Heart right ventricle (tissue), 16 donors: ENCODE results near the gene INPP4B. TPM values are rescaled to one million over a fixed set of nuclear protein-coding genes. Genes with fewer than 3 reads are reported as not detected.
A peak's percentile ranks its signal among the peaks of the same experiment; 100 is the strongest.

Experiments used
- ATAC-seq, 8 donors: fragments of 200-7000 bp; cut with Tn5 transposase; one replicate each; pipeline ENCODE4 v1.9.1; 2020; ENCODE audit warnings: mild to moderate bottlenecking in 8 of 8, moderate library complexity in 8 of 8, moderate number of reproducible peaks in 1 of 8
- DNase-seq, 2 donors: peaks; one replicate each; pipeline ENCODE4 v3.0.0-alpha.2; 2020
- H3K27ac ChIP-seq, 10 donors: fragments of 200-600 bp; sonication (generic) in 2 of 10; one replicate each; pipeline versions ENCODE4 v1.5.0 to v1.8.0; 2020 to 2022; ENCODE audit warnings: mild to moderate bottlenecking in 3 of 10
- H3K27me3 ChIP-seq, 7 donors: fragments of 200-600 bp; one replicate each; pipeline ENCODE4 v1.8.0; 2021 to 2022; ENCODE audit warnings: mild to moderate bottlenecking in 2 of 7
- H3K36me3 ChIP-seq, 9 donors: fragments of 200-600 bp; sonication (generic) in 1 of 9; one replicate each; pipeline versions ENCODE4 v1.5.0 to v1.8.0; 2020 to 2022; ENCODE audit warnings: mild to moderate bottlenecking in 2 of 9
- H3K4me1 ChIP-seq, 9 donors: fragments of 200-600 bp; sonication (generic) in 1 of 9; one replicate each; pipeline versions ENCODE4 v1.5.0 to v1.8.0; 2020 to 2022; ENCODE audit warnings: mild to moderate bottlenecking in 4 of 9
- H3K4me3 ChIP-seq, 10 donors: fragments of 200-600 bp; sonication (generic) in 2 of 10; one replicate each; pipeline versions ENCODE4 v1.5.0 to v1.8.0; 2020 to 2022; ENCODE audit warnings: mild to moderate bottlenecking in 7 of 10, moderate library complexity in 2 of 10
- H3K9me3 ChIP-seq, 11 donors: fragments of 200-600 bp in 10 of 11; sonication (generic) in 2 of 11; one replicate each; pipeline versions ENCODE4 v1.5.0 to v1.8.0; 2013 to 2022; ENCODE audit warnings: mild to moderate bottlenecking in 2 of 11, control low read depth in 1 of 11, moderate library complexity in 1 of 11
- WGBS, 2 donors: extraction: QIAGEN DNeasy Blood & Tissue Kit; methylation state at CpG; one replicate each; pipeline ENCODE4 v1.1.7; 2013; ENCODE audit warnings: inconsistent platforms in 1 of 2; 5-methylcytosine and 5-hydroxymethylcytosine counted together
- intact Hi-C, 10 donors: fragments of 100-400 bp; cut with DNase I; formaldehyde crosslinking; loops; one replicate each; pipeline versions ENCODE4 v1.11.1 to v1.14.2; 2022
- polyA plus RNA-seq, 2 donors: library from polyadenylated mRNA; stranded (reverse); fragments of 200-250 nt; gene quantifications; one replicate each; pipeline ENCODE4 v1.2.3, GENCODE V29; 2013
- total RNA-seq, 10 donors: library from RNA; stranded (reverse); fragmentation: NEBNext Ultra II Directional in 3 of 10; extraction: Animal tissue kit (Norgen Biotek cat#: 25700) in 3 of 10; gene quantifications; one replicate each; pipeline versions ENCODE4 v1.2.1 to v1.2.4, GENCODE V29; 2021 to 2023
- TF ChIP-seq, protein P1 (sequence below), 9 donors: fragments of 200-600 bp; sonication (generic) in 2 of 9; IDR thresholded peaks; one replicate each; pipeline versions ENCODE4 v1.5.0 to v1.8.0; 2021 to 2022; ENCODE audit warnings: antibody characterized with exemption in 9 of 9, mild to moderate bottlenecking in 5 of 9, moderate library complexity in 1 of 9
- donor health status: Arrhythmogenic right ventricular cardiomyopathy.
- donor health status: ischemic (EF 13 %, LVEDD 7.1; RV severe dilation, severe dysfunction).
- donor health status: healthy with polysubstance abuse.
- donor health status: DM: no; HTN: yes; CAD: no.
- donor health status: DM: no; HTN: no; CAD: no.
- donor health status: ischemic (EF 25% LVEDD 6.9; RV normal size, moderate dysfunction).
- donor health status: ischemic (EF 25% LVEDD 5.7; RV mildly dilated, moderate dysfunction).
- donor health status: healthy.
- donor health status: DM: yes; HTN: yes; CAD: no.
- donor health status: Ischemic cardiomyopathy.
- donor health status: ischemic (EF 35%, LVEDD 5.7; RV mildly dilated, moderate dysfunction).
- donor health status: nonischemic (EF 11% LVEDD 7.7; RV severe dilation, severe dysfunction).
- donor health status: DM: yes; HTN: yes; CAD: no.
- donor health status: PGD.
- donor health status: ischemic (EF 29% LVEDD 5.4; RV normal size, mild dysfunction).
- donor health status: nonischemic (EF 23%, LVEDD 6.1; RV moderate dilation, normal function).

INPP4B gene
- total and polyA plus RNA-seq, 12 donors: 3.7 to 100.0 (median 39.1) TPM

DNA sequence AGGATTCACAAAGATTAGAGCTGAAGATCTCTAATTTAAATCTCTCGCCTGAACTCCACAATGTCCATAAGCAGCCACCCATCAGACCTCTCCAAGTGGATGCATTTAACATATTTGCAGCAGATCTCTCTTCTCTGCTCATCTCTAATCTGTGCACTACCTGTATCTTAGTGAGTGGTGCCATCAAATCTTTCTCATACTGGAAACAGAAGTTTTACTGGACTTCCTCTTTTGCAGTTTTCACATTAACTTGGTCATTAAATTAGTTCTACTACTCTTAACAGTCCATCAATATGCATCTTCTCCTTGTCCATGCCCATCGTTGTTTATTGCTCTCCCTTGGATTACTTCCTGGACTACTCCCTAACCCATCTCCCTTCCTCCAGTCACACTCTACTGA, 721.2 kb downstream of the INPP4B start:
- H3K9me3 ChIP-seq: no peaks in the 10 kb centered on the region
- no peak overlapping the region for H3K27ac ChIP-seq
- 71 to 75% methylated on average over 2 of the region's 2 CpGs for WGBS, 2 donors
- H3K4me1 ChIP-seq: peaks cover 4 to 29% (median 14%) of the 10 kb centered on the region in 9 donors
- H3K27me3 ChIP-seq: no peaks in the 10 kb centered on the region
- peaks cover 0 to 30% (median 0%) of the 10 kb centered on the region in 9 donors for H3K36me3 ChIP-seq
- ATAC-seq (no peak), DNase-seq (no peak)
- TF ChIP-seq, protein P1, sequence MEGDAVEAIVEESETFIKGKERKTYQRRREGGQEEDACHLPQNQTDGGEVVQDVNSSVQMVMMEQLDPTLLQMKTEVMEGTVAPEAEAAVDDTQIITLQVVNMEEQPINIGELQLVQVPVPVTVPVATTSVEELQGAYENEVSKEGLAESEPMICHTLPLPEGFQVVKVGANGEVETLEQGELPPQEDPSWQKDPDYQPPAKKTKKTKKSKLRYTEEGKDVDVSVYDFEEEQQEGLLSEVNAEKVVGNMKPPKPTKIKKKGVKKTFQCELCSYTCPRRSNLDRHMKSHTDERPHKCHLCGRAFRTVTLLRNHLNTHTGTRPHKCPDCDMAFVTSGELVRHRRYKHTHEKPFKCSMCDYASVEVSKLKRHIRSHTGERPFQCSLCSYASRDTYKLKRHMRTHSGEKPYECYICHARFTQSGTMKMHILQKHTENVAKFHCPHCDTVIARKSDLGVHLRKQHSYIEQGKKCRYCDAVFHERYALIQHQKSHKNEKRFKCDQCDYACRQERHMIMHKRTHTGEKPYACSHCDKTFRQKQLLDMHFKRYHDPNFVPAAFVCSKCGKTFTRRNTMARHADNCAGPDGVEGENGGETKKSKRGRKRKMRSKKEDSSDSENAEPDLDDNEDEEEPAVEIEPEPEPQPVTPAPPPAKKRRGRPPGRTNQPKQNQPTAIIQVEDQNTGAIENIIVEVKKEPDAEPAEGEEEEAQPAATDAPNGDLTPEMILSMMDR (IDR thresholded peaks at IDR 0.05): no peak
- no peak overlapping the region for H3K4me3 ChIP-seq
- intact Hi-C loops: loop anchor here in 9 of 10 donors (5.0 to 10.0 kb wide), 9 partner anchors 227 to 722 kb away; partner anchors contain the start of gene INPP4B (in 3 of the 9)

DNA sequence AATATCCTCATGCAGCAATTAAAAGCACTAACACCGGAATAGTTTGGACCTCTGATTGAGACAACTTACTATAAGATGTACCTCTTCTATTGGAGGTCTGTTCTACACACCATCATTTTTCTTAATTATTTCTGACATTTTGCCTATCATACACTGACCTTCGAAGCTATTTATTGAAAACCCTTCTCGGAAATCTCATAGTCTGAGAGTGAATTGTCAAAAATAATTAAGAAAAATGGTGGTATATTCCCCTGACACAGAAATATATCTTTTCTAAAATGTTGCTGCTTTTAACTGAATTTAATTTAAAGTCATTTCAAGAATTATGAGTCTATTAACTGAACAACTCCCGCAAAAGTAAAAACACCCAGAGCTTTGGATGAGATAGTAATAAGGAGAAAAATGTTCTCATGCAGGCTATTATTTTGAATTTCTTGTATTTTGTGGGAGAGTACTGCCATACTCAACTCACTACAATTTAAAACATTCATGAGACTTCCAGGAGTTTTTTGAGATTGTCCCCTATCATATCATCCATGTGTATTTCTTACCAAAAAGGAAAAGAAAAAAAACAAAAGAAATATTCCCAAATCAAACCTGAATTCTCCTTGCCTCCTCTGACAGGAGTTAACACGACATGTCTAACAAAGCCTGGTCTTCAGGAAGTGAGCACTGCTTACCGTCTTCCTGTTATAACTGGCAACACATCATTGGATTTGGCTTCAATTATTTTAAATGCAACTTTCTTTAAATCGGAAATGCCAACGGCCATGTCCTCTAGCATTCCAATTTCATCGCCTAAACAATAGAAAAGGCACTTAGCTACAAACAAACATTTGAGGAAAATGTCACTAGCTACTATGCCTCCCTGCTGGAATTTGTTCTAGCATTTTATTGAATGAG, 724.4 kb downstream of the INPP4B start:
- Histone ChIP-seq H3K27ac (peak overlapping the region in 3 of 10 donors; percentile 21 to 47 (median 34)), H3K4me1 (peaks cover 0 to 8% (median 0%) of the 10 kb centered on the region in 9 donors)
- WGBS, 2 donors: 73 to 81% methylated on average over 9 of the region's 9 CpGs

DNA sequence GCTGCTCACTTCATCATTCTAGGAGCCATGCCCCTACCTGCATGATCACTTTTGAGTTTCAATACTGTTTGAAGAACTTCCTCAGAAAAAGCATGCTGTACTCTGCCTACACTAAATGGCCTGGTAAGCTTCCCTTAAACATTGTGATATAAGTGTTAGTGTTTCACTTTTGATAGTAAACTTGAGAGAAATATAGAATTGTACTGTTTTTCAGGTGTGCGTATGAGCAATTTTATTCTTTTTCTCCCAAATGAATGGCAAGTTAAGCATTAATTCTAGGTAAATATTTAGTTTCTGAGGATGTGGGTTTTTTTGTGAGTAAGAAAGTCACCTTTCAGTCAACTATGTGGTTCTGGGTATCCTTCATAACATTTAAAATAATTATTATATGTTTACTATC, 725.2 kb downstream of the INPP4B start:
- H3K9me3 ChIP-seq: peaks cover 0 to 9% (median 0%) of the 10 kb centered on the region in 11 donors
- 99 to 100% methylated on average over 1 of the region's 1 CpG for WGBS, 2 donors
- DNase-seq (no peak), ATAC-seq (no peak)
- H3K4me1 ChIP-seq: peaks cover 0 to 8% (median 0%) of the 10 kb centered on the region in 9 donors
- TF ChIP-seq, protein P1 (IDR thresholded peaks at IDR 0.05): no peak
- H3K4me3 ChIP-seq: no peak overlapping the region
- peaks cover 0 to 30% (median 0%) of the 10 kb centered on the region in 9 donors for H3K36me3 ChIP-seq
- no peak overlapping the region for H3K27ac ChIP-seq
- intact Hi-C loops: loop anchor here in 6 of 10 donors (5.0 to 10.0 kb wide), 4 partner anchors 234 to 606 kb away; no protein-coding TSS in a partner anchor
- no peaks in the 10 kb centered on the region for H3K27me3 ChIP-seq

More for the DNA sequence above, 724.4 kb downstream of the INPP4B start:
- Histone ChIP-seq H3K4me3 (no peak overlapping the region), H3K9me3 (peaks cover 0 to 9% (median 0%) of the 10 kb centered on the region in 11 donors), H3K27me3 (no peaks in the 10 kb centered on the region), H3K36me3 (peaks cover 0 to 30% (median 0%) of the 10 kb centered on the region in 9 donors)
- intact Hi-C loops: loop anchor here in 6 of 10 donors (5.0 to 10.0 kb wide), 4 partner anchors 233 to 606 kb away; no protein-coding TSS in a partner anchor
- ATAC-seq: peak in 2 of 8 donors; percentile 46 to 72
- no peak for DNase-seq
- TF ChIP-seq, protein P1 (IDR thresholded peaks at IDR 0.05): no peak

DNA sequence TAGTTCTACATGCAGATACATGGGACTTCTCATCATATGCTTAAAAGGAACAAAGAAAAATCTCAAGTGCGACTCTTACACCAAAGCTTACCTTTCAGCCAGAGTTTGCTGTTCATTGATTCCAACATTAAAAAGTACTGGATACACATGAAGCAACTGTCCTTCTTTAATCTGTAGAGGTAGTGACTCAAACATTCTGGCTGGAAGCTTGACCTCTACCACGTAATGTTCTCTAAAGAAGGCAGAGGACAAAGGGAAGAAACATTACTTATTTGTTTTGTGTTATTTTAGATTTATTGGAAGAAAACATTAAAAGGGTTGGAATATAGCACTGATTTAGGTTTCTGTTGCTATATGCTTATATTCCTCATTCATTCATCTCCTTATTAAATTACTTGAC, 733.6 kb downstream of the INPP4B start:
- Histone ChIP-seq H3K9me3 (no peaks in the 10 kb centered on the region), H3K36me3 (peaks cover 0 to 36% (median 0%) of the 10 kb centered on the region in 9 donors), H3K4me1 (no peaks in the 10 kb centered on the region), H3K4me3 (no peak overlapping the region), H3K27me3 (no peaks in the 10 kb centered on the region), H3K27ac (no peak overlapping the region)
- no peak for ATAC-seq
- no peak for DNase-seq
- intact Hi-C loops: no loop called here
- WGBS, 2 donors: 92 to 97% methylated on average over 2 of the region's 2 CpGs
- TF ChIP-seq, protein P1 (IDR thresholded peaks at IDR 0.05): no peak
